Progenitor cell of endocrine pancreas (in vitro differentiated cells): ENCODE data around the gene RERG. TPM values are rescaled to one million over a fixed set of nuclear protein-coding genes. Genes with fewer than 3 reads are reported as not detected.

ENCODE experiments used
- DNase-seq: peaks from one replicate; pipeline ENCODE4 v3.0.0; 2021; ENCODE audit warnings: low spot score; ENCODE audit not compliant: unreplicated experiment
- H3K27ac Mint-ChIP-seq: 2 replicates; pipeline ENCODE4 v1.8.0; 2021; ENCODE audit warnings: mild to moderate bottlenecking, moderate library complexity, mixed read lengths
- H3K27me3 Mint-ChIP-seq: 2 replicates; pipeline ENCODE4 v1.8.0; 2021; ENCODE audit warnings: mixed read lengths
- H3K36me3 Mint-ChIP-seq: 2 replicates; pipeline ENCODE4 v1.8.0; 2022; ENCODE audit warnings: mixed read lengths; ENCODE audit not compliant: insufficient read depth
- H3K4me1 Mint-ChIP-seq: 2 replicates; pipeline ENCODE4 v1.8.0; 2021; ENCODE audit warnings: low read depth, mixed read lengths
- H3K4me3 Mint-ChIP-seq: 2 replicates; pipeline ENCODE4 v1.8.0; 2021; ENCODE audit warnings: low read depth, mild to moderate bottlenecking, moderate library complexity, mixed read lengths
- H3K9me3 Mint-ChIP-seq: 2 replicates; pipeline ENCODE4 v1.8.0; 2021; ENCODE audit warnings: low read depth, mixed read lengths
- total RNA-seq: library from RNA; stranded (reverse); gene quantifications from 2 replicates; pipeline ENCODE4 v1.2.1, GENCODE V29; 2021
- TF ChIP-seq, protein P1 (sequence below): fragments of 200-600 bp; sonication (generic); IDR thresholded peaks from one replicate; pipeline ENCODE4 v1.5.0; 2021; ENCODE audit warnings: antibody characterized with exemption, mild to moderate bottlenecking; ENCODE audit not compliant: unreplicated experiment

RERG gene
- total RNA-seq, 1 donor from 2014 or later = 1.8 TPM

DNA sequence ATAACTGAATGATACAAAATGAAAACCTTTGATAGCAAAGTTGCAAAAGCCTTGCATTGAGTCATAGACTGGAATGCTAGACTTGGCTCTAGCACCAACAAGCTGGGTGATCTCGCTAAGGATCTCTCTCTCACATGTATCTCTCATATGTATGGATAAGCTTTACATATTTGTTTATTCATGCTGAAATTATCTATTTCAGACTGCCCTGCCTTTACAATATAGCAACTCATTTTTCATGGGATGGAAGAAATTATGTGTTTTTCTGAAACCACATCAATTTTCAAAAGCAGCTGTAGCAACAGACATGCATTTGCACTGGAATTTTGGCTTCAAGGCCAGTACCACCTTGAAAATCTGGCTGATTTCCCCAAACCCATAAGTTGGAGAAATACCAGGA, 11.4 kb downstream of the RERG start:
- Mint-ChIP-seq H3K27ac (no peak overlapping the region), H3K27me3 (no peaks in the 10 kb centered on the region), H3K36me3 (no peaks in the 10 kb centered on the region), H3K4me3 (no peak overlapping the region), H3K4me1 (peaks cover 4% of the 10 kb centered on the region), H3K9me3 (no peaks in the 10 kb centered on the region)
- TF ChIP-seq, protein P1, sequence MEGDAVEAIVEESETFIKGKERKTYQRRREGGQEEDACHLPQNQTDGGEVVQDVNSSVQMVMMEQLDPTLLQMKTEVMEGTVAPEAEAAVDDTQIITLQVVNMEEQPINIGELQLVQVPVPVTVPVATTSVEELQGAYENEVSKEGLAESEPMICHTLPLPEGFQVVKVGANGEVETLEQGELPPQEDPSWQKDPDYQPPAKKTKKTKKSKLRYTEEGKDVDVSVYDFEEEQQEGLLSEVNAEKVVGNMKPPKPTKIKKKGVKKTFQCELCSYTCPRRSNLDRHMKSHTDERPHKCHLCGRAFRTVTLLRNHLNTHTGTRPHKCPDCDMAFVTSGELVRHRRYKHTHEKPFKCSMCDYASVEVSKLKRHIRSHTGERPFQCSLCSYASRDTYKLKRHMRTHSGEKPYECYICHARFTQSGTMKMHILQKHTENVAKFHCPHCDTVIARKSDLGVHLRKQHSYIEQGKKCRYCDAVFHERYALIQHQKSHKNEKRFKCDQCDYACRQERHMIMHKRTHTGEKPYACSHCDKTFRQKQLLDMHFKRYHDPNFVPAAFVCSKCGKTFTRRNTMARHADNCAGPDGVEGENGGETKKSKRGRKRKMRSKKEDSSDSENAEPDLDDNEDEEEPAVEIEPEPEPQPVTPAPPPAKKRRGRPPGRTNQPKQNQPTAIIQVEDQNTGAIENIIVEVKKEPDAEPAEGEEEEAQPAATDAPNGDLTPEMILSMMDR = no peak
- no peak for DNase-seq

DNA sequence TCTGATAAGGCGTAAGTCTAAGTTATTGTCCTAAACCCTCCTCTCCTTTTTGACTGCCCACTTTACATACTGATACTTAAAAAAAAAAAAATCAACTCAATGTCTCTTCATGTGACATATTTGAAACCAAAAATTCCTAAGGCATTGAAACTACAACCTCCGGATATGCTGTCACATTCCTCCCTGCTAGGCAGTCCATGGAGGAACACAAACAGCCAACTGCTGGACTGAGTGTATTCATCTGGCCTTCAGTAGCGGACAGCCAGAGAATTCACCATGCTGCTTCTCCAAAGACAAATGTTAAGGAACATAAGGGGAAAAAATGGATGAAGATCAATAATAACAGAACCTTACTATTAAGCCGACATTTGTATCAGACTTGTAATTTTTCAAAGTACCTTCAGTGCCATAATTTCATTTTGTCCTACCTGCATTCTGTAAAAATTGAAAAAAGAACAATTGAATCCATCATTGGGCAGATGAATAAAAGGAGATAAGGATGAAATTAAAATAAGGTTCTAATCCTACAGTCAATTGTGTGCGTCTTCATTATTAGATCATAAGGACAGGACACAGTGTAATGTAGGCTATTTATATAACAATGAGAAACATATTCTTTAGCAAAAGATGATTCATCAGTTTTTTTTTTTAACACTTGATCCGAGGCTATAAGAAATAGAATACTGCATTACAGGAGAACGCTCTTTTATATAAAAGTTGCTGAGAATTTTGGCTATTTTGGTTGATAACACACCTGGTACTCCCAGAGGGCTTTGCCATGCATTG, 12.2 kb downstream of the RERG start:
- TF ChIP-seq, protein P1 = no peak
- no peaks in the 10 kb centered on the region for H3K9me3 Mint-ChIP-seq

DNA sequence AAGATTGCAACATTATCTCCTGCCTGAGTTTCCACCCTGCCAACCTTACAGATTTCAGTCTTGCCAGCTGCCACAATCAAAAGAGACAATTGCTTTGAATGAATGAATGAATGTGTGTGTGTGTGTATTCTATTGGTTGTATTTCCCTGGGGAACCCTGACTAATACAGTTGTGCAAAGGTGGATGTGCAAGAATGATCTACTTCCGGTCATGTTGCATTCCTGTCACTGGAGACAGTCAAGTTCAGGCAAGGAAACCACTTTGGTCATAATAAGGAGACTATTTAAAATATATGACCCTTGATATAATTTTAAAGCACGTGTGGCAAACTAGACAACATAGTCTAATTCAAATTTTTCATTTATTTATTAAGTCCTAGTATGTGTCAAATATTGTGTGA, 13.1 kb downstream of the RERG start:
- TF ChIP-seq, protein P1 = peak; percentile 65
- Mint-ChIP-seq H3K9me3 (peaks cover 2% of the 10 kb centered on the region), H3K27ac (no peak overlapping the region), H3K4me1 (peaks cover 2% of the 10 kb centered on the region), H3K4me3 (no peak overlapping the region), H3K27me3 (no peaks in the 10 kb centered on the region), H3K36me3 (no peaks in the 10 kb centered on the region)
- no peak for DNase-seq

More for the DNA sequence above, 12.2 kb downstream of the RERG start:
- H3K4me1 Mint-ChIP-seq = peaks cover 4% of the 10 kb centered on the region
- DNase-seq = no peak
- no peak overlapping the region for H3K4me3 Mint-ChIP-seq
- H3K27ac Mint-ChIP-seq = no peak overlapping the region
- no peaks in the 10 kb centered on the region for H3K27me3 Mint-ChIP-seq
- H3K36me3 Mint-ChIP-seq = no peaks in the 10 kb centered on the region

DNA sequence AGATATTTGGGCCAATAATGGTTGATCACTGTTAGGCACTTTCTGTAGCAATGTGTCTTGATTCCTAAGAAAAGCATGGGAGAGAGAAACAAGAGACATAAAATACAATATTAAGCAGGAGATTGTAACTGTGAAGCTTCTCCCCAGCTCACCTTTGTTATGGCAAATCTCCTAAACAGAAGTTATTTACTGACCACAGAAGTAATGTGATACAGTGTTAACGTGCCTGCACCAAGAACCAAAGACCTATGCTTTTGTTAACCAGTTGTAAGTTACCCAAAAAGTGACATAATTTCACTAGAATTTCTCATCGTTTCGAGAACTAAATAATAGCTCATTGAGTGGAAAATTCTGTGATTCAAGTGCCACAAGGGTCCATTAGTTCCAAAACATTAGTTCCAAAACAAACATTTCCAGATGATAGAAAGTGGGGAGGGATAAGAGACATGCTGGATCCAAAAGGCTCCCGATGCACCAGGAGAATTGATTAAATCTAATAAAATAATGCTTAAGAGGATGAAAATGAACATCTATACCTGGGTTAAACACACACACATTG, 14.3 kb downstream of the RERG start:
- Mint-ChIP-seq H3K27me3 (no peaks in the 10 kb centered on the region), H3K36me3 (no peaks in the 10 kb centered on the region), H3K4me1 (no peaks in the 10 kb centered on the region), H3K4me3 (no peak overlapping the region), H3K27ac (no peak overlapping the region), H3K9me3 (peaks cover 6% of the 10 kb centered on the region)
- no peak for DNase-seq
- TF ChIP-seq, protein P1 = no peak

DNA sequence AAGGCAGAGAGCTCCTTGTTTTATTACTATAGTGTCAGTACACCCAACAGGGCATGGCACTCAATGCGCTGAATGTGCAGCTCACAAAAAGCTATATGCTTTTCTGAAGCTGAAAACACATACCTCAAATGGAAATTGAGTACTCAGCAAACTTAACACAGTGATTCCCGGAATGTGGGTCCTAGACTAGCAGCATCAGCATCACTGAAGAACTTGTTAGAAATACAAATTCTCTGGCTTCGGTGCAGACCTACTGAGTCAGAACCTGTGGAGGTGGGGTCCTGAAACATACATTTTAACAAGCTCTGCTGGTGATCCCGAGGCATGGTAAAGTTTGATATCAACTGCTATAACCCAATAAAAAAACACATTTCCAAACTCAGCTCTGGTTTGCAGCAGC, 14.9 kb downstream of the RERG start:
- no peak overlapping the region for H3K27ac Mint-ChIP-seq
- no peaks in the 10 kb centered on the region for H3K27me3 Mint-ChIP-seq
- DNase-seq = no peak
- H3K4me3 Mint-ChIP-seq = no peak overlapping the region
- TF ChIP-seq, protein P1 = no peak
- no peaks in the 10 kb centered on the region for H3K36me3 Mint-ChIP-seq
- H3K4me1 Mint-ChIP-seq = no peaks in the 10 kb centered on the region
- H3K9me3 Mint-ChIP-seq = peaks cover 6% of the 10 kb centered on the region
